ENCODE measurements around the gene CT45A5. TPM values are rescaled to one million over a fixed set of nuclear protein-coding genes. Genes with fewer than 3 reads are reported as not detected.

The CT45A5 gene
- total and polyA plus RNA-seq, 10 of the 15 experiments (the other 5 are each of a cell fraction or from before 2014, with no cell fraction given) = 0.09 to 0.32 (median 0.12) TPM; not detected in 7

GRCh38 chrX:135737366-135738071 is 47.8 kb downstream of the CT45A5 start:
- H3K4me1 ChIP-seq (ENCODE audit: control insufficient read depth, insufficient read depth, low read length) = no peaks in the 10 kb centered on the region
- no peaks in the 10 kb centered on the region for H3K27me3 ChIP-seq (replicated peaks in 1 of 2; ENCODE audit: control insufficient read depth in 2 of 2, insufficient read depth in 2 of 2, low read length in 1 of 2)
- 8% methylated on average over 4 of the region's 4 CpGs for WGBS (ENCODE audit: insufficient coverage, insufficient replicate concordance, low lambda C conversion rate, missing lambda C conversion rate)
- H3K4me3 ChIP-seq = no peak overlapping the region
- ChIA-PET POLR2A (no interaction called here), SMC1A (ENCODE audit: uncharacterized antibody, unreplicated experiment) (no interaction called here), CTCF (interaction anchor here (1.0 kb wide), 1 partner anchor 274 kb away, joined by 3 read pairs; no protein-coding TSS in a partner anchor), RAD21 (ENCODE audit: unreplicated experiment) (no interaction called here)
- H3K9ac ChIP-seq (ENCODE audit: control insufficient read depth, insufficient read depth, low read length) = no peak overlapping the region
- ATAC-seq (peak; percentile 51), DNase-seq (ENCODE audit: low read depth, low spot score) (no peak), FAIRE-seq (no peak)
- no peak overlapping the region for H2AFZ ChIP-seq (ENCODE audit: control insufficient read depth, low read depth, low read length)
- H3K4me2 ChIP-seq (ENCODE audit: control insufficient read depth, insufficient read depth) = no peak overlapping the region
- no peaks in the 10 kb centered on the region for H3K36me3 ChIP-seq (ENCODE audit: control insufficient read depth in 2 of 2, insufficient read depth in 2 of 2, low read length in 1 of 2)
- BruUV-seq (replicated peaks) = no TSS peak
- no peak overlapping the region for H3K27ac ChIP-seq (ENCODE audit: control insufficient read depth, insufficient read depth)
- no peaks in the 10 kb centered on the region for H4K20me1 ChIP-seq (ENCODE audit: control insufficient read depth, insufficient read depth)
- intact Hi-C loops (cut with micrococcal nuclease; ENCODE audit: unreplicated experiment) = no loop called here
- no peaks in the 10 kb centered on the region for H3K9me3 ChIP-seq (replicated peaks; ENCODE audit: control insufficient read depth, insufficient read depth, low read length)
- in situ Hi-C loops (cut with MboI) = no loop called here
- H3K79me2 ChIP-seq (ENCODE audit: control insufficient read depth, insufficient read depth, low read length) = no peaks in the 10 kb centered on the region
- TF ChIP-seq SPI1 (IDR thresholded peaks at IDR 0.05; ENCODE audit: borderline replicate concordance, insufficient read depth, low read depth, low read length) (peak; percentile 33; the same call in 1 of the 2 replicates), CBX5 (IDR thresholded peaks at IDR 0.05; ENCODE audit: low read depth) (no peak), EGR1 (IDR thresholded peaks at IDR 0.05; ENCODE audit: borderline replicate concordance in 1 of 2, low read depth in 2 of 2, low read length in 2 of 2) (no peak), RAD21 (IDR thresholded peaks at IDR 0.05; ENCODE audit: insufficient read depth, low read depth, low read length) (peak; percentile 19; the same call in 1 of the 2 replicates), ZNF622 (IDR thresholded peaks at IDR 0.05) (no peak), RUNX3 (IDR thresholded peaks at IDR 0.05; ENCODE audit: low read length) (no peak), RB1 (IDR thresholded peaks at IDR 0.05; ENCODE audit: borderline replicate concordance) (no peak), POLR2AphosphoS2 (IDR thresholded peaks at IDR 0.05; ENCODE audit: low read depth, low read length) (no peak), NBN (IDR thresholded peaks at IDR 0.05) (no peak), CREM (IDR thresholded peaks at IDR 0.05; ENCODE audit: low read depth) (no peak), ZNF274 (IDR thresholded peaks at IDR 0.05; ENCODE audit: insufficient read depth, insufficient read length) (no peak), PRDM15 (CRISPR knock-in tag; IDR thresholded peaks at IDR 0.05) (no peak), RELA (IDR thresholded peaks at IDR 0.05; ENCODE audit: borderline replicate concordance, partially characterized antibody) (no peak)
- TF ChIP-seq, protein P1, sequence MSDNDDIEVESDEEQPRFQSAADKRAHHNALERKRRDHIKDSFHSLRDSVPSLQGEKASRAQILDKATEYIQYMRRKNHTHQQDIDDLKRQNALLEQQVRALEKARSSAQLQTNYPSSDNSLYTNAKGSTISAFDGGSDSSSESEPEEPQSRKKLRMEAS (IDR thresholded peaks at IDR 0.05; ENCODE audit: low read depth, low read length) = no peak
- TF ChIP-seq, protein P2, sequence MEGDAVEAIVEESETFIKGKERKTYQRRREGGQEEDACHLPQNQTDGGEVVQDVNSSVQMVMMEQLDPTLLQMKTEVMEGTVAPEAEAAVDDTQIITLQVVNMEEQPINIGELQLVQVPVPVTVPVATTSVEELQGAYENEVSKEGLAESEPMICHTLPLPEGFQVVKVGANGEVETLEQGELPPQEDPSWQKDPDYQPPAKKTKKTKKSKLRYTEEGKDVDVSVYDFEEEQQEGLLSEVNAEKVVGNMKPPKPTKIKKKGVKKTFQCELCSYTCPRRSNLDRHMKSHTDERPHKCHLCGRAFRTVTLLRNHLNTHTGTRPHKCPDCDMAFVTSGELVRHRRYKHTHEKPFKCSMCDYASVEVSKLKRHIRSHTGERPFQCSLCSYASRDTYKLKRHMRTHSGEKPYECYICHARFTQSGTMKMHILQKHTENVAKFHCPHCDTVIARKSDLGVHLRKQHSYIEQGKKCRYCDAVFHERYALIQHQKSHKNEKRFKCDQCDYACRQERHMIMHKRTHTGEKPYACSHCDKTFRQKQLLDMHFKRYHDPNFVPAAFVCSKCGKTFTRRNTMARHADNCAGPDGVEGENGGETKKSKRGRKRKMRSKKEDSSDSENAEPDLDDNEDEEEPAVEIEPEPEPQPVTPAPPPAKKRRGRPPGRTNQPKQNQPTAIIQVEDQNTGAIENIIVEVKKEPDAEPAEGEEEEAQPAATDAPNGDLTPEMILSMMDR (IDR thresholded peaks at IDR 0.05 in 2 of 3, conservative IDR thresholded peaks at IDR 0.05 in 1 of 3; ENCODE audit: control insufficient read depth in 2 of 3, extremely low read depth in 1 of 3, insufficient read depth in 1 of 3, low read depth in 3 of 3, low read length in 3 of 3) = peak in 1 of 3 experiments; percentile 15; a peak in 1 of 6 replicates
- TF ChIP-seq, protein P3, sequence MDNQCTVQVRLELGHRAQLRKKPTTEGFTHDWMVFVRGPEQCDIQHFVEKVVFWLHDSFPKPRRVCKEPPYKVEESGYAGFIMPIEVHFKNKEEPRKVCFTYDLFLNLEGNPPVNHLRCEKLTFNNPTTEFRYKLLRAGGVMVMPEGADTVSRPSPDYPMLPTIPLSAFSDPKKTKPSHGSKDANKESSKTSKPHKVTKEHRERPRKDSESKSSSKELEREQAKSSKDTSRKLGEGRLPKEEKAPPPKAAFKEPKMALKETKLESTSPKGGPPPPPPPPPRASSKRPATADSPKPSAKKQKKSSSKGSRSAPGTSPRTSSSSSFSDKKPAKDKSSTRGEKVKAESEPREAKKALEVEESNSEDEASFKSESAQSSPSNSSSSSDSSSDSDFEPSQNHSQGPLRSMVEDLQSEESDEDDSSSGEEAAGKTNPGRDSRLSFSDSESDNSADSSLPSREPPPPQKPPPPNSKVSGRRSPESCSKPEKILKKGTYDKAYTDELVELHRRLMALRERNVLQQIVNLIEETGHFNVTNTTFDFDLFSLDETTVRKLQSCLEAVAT (IDR thresholded peaks at IDR 0.05) = no peak
